Neural progenitor cell (in vitro differentiated cells): ENCODE results near the gene C2CD4C.
"Not testable (repeated sequence)": the region's sequence is repeated elsewhere in the genome, so short reads cannot be mapped to it uniquely, and the experiment has no call there.

Experiments used
- CTCF ChIP-seq: fragments of 200-600 bp; sonication (generic); IDR thresholded peaks from 2 replicates; pipeline ENCODE4 v1.5.1; 2017; ENCODE audit warnings: antibody characterized with exemption, mild to moderate bottlenecking
- EZH2 ChIP-seq: fragments of 200-600 bp; sonication (generic); IDR thresholded peaks from 2 replicates; pipeline ENCODE4 v1.6.1; 2017; ENCODE audit warnings: antibody characterized with exemption, mild to moderate bottlenecking, moderate library complexity

GRCh38 chr19:386189-386588 lies 22.8 kb downstream of the C2CD4C start:
- peak; percentile 26 for TF ChIP-seq CTCF
- not testable (repeated sequence) for TF ChIP-seq EZH2
